Large intestine (tissue), 3 donors: Measurements from ENCODE around the gene NT5DC1. TPM values are rescaled to one million over a fixed set of nuclear protein-coding genes. Genes with fewer than 3 reads are reported as not detected.

Source experiments
- DNase-seq, 2 donors: peaks; one replicate each; pipeline versions ENCODE4 v3.0.0 to v3.0.0-alpha.2; 2013
- H3K27ac ChIP-seq: one replicate; pipeline ENCODE4 v1.5.1; 2013; ENCODE audit warnings: low read length
- H3K27me3 ChIP-seq: 2 replicates; pipeline ENCODE4 v1.6.1; 2013; ENCODE audit warnings: low read length; ENCODE audit not compliant: control insufficient read depth, insufficient read depth
- H3K36me3 ChIP-seq: 2 replicates; pipeline ENCODE4 v1.6.1; 2013; ENCODE audit warnings: low read length; ENCODE audit not compliant: control insufficient read depth, insufficient read depth
- H3K4me1 ChIP-seq: one replicate; pipeline ENCODE4 v1.6.1; 2013; ENCODE audit warnings: low read length; ENCODE audit not compliant: control insufficient read depth, insufficient read depth
- H3K4me3 ChIP-seq: one replicate; pipeline ENCODE4 v1.5.1; 2013; ENCODE audit warnings: low read length
- H3K9me3 ChIP-seq: one replicate; pipeline ENCODE4 v1.6.1; 2013; ENCODE audit warnings: mild to moderate bottlenecking, low read depth, low read length, moderate library complexity; ENCODE audit not compliant: control insufficient read depth
- WGBS: methylation state at CpG from one replicate; pipeline ENCODE4 v1.1.5; 2013; ENCODE audit warnings: low lambda C conversion rate; ENCODE audit not compliant: insufficient coverage; 5-methylcytosine and 5-hydroxymethylcytosine counted together
- polyA plus RNA-seq: library from polyadenylated mRNA; unstranded; fragments of 120-200 nt; gene quantifications from one replicate; pipeline ENCODE4 v1.2.1, GENCODE V29; 2013

The NT5DC1 gene
- polyA plus RNA-seq, 1 donor: 54.4 TPM

GRCh38 chr6:116176596-116176995 is 75.9 kb downstream of the NT5DC1 start:
- H3K36me3 ChIP-seq: peaks cover 5% of the 10 kb centered on the region
- no CpG with 5 or more reads among the region's 2 CpGs for WGBS

GRCh38 chr6:116180375-116180774 is 79.7 kb downstream of the NT5DC1 start:
- no peak overlapping the region for H3K4me3 ChIP-seq
- H3K4me1 ChIP-seq: no peaks in the 10 kb centered on the region
- no peak overlapping the region for H3K27ac ChIP-seq
- peaks cover 5% of the 10 kb centered on the region for H3K36me3 ChIP-seq
- peaks cover 4% of the 10 kb centered on the region for H3K9me3 ChIP-seq
- no peak for DNase-seq
- H3K27me3 ChIP-seq: no peaks in the 10 kb centered on the region

More at GRCh38 chr6:116176596-116176995, 75.9 kb downstream of the NT5DC1 start:
- no peaks in the 10 kb centered on the region for H3K27me3 ChIP-seq
- H3K4me1 ChIP-seq: no peaks in the 10 kb centered on the region
- peaks cover 8% of the 10 kb centered on the region for H3K9me3 ChIP-seq
- H3K27ac ChIP-seq: no peak overlapping the region
- no peak overlapping the region for H3K4me3 ChIP-seq
- DNase-seq: no peak

- no peaks in the 10 kb centered on the region for H3K36me3 ChIP-seq
- no peaks in the 10 kb centered on the region for H3K27me3 ChIP-seq
- no peaks in the 10 kb centered on the region for H3K9me3 ChIP-seq
- no peak overlapping the region for H3K4me3 ChIP-seq
- no peak for DNase-seq
- H3K4me1 ChIP-seq: no peaks in the 10 kb centered on the region
- WGBS: 80% methylated on average over 2 of the region's 2 CpGs
- H3K27ac ChIP-seq: no peak overlapping the region
These were observed 88.8 kb downstream of the NT5DC1 start for GRCh38 chr6:116189472-116189871.

GRCh38 chr6:116190550-116190949 is 89.9 kb downstream of the NT5DC1 start:
- no peak overlapping the region for H3K4me3 ChIP-seq
- H3K4me1 ChIP-seq: no peaks in the 10 kb centered on the region
- no peaks in the 10 kb centered on the region for H3K36me3 ChIP-seq
- no peaks in the 10 kb centered on the region for H3K9me3 ChIP-seq
- no peak for DNase-seq
- no peaks in the 10 kb centered on the region for H3K27me3 ChIP-seq
- no peak overlapping the region for H3K27ac ChIP-seq
- no CpG with 5 or more reads among the region's 4 CpGs for WGBS

- no peak for DNase-seq
- no CpG with 5 or more reads among the region's 2 CpGs for WGBS
- Histone ChIP-seq H3K4me3 (no peak overlapping the region), H3K36me3 (peaks cover under 1% of the 10 kb centered on the region), H3K9me3 (no peaks in the 10 kb centered on the region), H3K27me3 (no peaks in the 10 kb centered on the region), H3K4me1 (no peaks in the 10 kb centered on the region), H3K27ac (no peak overlapping the region)
These were observed 91.2 kb downstream of the NT5DC1 start for GRCh38 chr6:116191881-116192280.

- Histone ChIP-seq H3K4me1 (no peaks in the 10 kb centered on the region), H3K27me3 (no peaks in the 10 kb centered on the region), H3K4me3 (no peak overlapping the region), H3K9me3 (no peaks in the 10 kb centered on the region), H3K27ac (no peak overlapping the region), H3K36me3 (peaks cover 2% of the 10 kb centered on the region)
- DNase-seq: no peak
- 100% methylated on average over 2 of the region's 3 CpGs for WGBS
These were observed 92.1 kb downstream of the NT5DC1 start for GRCh38 chr6:116192786-116193185.

- DNase-seq: no peak
- no peak overlapping the region for H3K4me3 ChIP-seq
- no CpG with 5 or more reads among the region's 3 CpGs for WGBS
These were observed 96.2 kb downstream of the NT5DC1 start for GRCh38 chr6:116196841-116197240.

GRCh38 chr6:116200619-116201249 is 100.1 kb downstream of the NT5DC1 start:
- no peaks in the 10 kb centered on the region for H3K9me3 ChIP-seq
- WGBS: 100% methylated on average over 3 of the region's 3 CpGs
- no peaks in the 10 kb centered on the region for H3K27me3 ChIP-seq
- no peak overlapping the region for H3K4me3 ChIP-seq
- no peaks in the 10 kb centered on the region for H3K4me1 ChIP-seq
- DNase-seq: no peak
- H3K36me3 ChIP-seq: peaks cover 2% of the 10 kb centered on the region
- H3K27ac ChIP-seq: no peak overlapping the region

More at GRCh38 chr6:116196841-116197240, 96.2 kb downstream of the NT5DC1 start:
- Histone ChIP-seq H3K27ac (no peak overlapping the region), H3K9me3 (no peaks in the 10 kb centered on the region), H3K27me3 (no peaks in the 10 kb centered on the region), H3K4me1 (no peaks in the 10 kb centered on the region), H3K36me3 (peaks cover 2% of the 10 kb centered on the region)

- no peaks in the 10 kb centered on the region for H3K27me3 ChIP-seq
- no peak overlapping the region for H3K4me3 ChIP-seq
- WGBS: no CpG with 5 or more reads among the region's 2 CpGs
- H3K9me3 ChIP-seq: no peaks in the 10 kb centered on the region
- DNase-seq: no peak
- no peak overlapping the region for H3K27ac ChIP-seq
- peaks cover 2% of the 10 kb centered on the region for H3K36me3 ChIP-seq
- no peaks in the 10 kb centered on the region for H3K4me1 ChIP-seq
These were observed 100.9 kb downstream of the NT5DC1 start for GRCh38 chr6:116201538-116201937.

GRCh38 chr6:116205281-116205680 is 104.6 kb downstream of the NT5DC1 start:
- 89% methylated on average over 1 of the region's 2 CpGs for WGBS

GRCh38 chr6:116206231-116206903 is 105.7 kb downstream of the NT5DC1 start:
- H3K27ac ChIP-seq: no peak overlapping the region
- H3K4me3 ChIP-seq: no peak overlapping the region
- WGBS: 100% methylated on average over 1 of the region's 1 CpG
- DNase-seq: peak in 1 of 2 donors; percentile 26
- H3K36me3 ChIP-seq: no peaks in the 10 kb centered on the region
- H3K27me3 ChIP-seq: no peaks in the 10 kb centered on the region
- H3K4me1 ChIP-seq: no peaks in the 10 kb centered on the region
- H3K9me3 ChIP-seq: no peaks in the 10 kb centered on the region

More at GRCh38 chr6:116205281-116205680, 104.6 kb downstream of the NT5DC1 start:
- H3K4me3 ChIP-seq: no peak overlapping the region
- H3K9me3 ChIP-seq: no peaks in the 10 kb centered on the region
- no peak overlapping the region for H3K27ac ChIP-seq
- H3K4me1 ChIP-seq: no peaks in the 10 kb centered on the region
- DNase-seq: no peak
- H3K36me3 ChIP-seq: no peaks in the 10 kb centered on the region
- H3K27me3 ChIP-seq: no peaks in the 10 kb centered on the region
